Neural cell (in vitro differentiated cells): ENCODE results near the gene COL19A1.

ENCODE experiments used
- EP300 ChIP-seq: fragments of 450-650 bp; conservative IDR thresholded peaks from 2 replicates; pipeline ENCODE4 v1.6.1; 2014; ENCODE audit warnings: antibody characterized with exemption, mild to moderate bottlenecking, moderate library complexity; ENCODE audit not compliant: poor library complexity, severe bottlenecking
- EZH2 ChIP-seq: fragments of 200-600, 300-800 bp; shearing (Covaris generic), sonication (generic); IDR thresholded peaks from 2 replicates; pipeline ENCODE4 v1.6.1; 2014; ENCODE audit warnings: antibody characterized with exemption, low read length, borderline replicate concordance, mild to moderate bottlenecking; ENCODE audit not compliant: insufficient read depth, poor library complexity, severe bottlenecking
- MXI1 ChIP-seq: fragments of 450-650 bp; conservative IDR thresholded peaks from 2 replicates; pipeline ENCODE4 v1.6.1; 2014; ENCODE audit warnings: antibody characterized with exemption, mild to moderate bottlenecking; ENCODE audit not compliant: poor library complexity, severe bottlenecking
- POLR2AphosphoS5 ChIP-seq: IDR thresholded peaks from 2 replicates; pipeline ENCODE4 v1.6.1; 2012
- RAD21 ChIP-seq: fragments of 450-650 bp; conservative IDR thresholded peaks from 2 replicates; pipeline ENCODE4 v1.6.1; 2014; ENCODE audit warnings: antibody characterized with exemption, mild to moderate bottlenecking, moderate library complexity
- SMC3 ChIP-seq: fragments of 450-650 bp; conservative IDR thresholded peaks from 2 replicates; pipeline ENCODE4 v1.6.1; 2014; ENCODE audit warnings: antibody characterized with exemption, mild to moderate bottlenecking, moderate library complexity; ENCODE audit not compliant: poor library complexity
- TAF1 ChIP-seq: IDR thresholded peaks from 2 replicates; pipeline ENCODE4 v1.6.1; 2012; ENCODE audit warnings: low read depth
- TF ChIP-seq, protein P1 (sequence below): fragments of 450-650 bp; IDR thresholded peaks from 2 replicates; pipeline ENCODE4 v1.5.1; 2014; ENCODE audit warnings: antibody characterized with exemption, mild to moderate bottlenecking, moderate library complexity; ENCODE audit not compliant: poor library complexity, severe bottlenecking
- TF ChIP-seq, protein P2 (sequence below): IDR thresholded peaks from 2 replicates; pipeline ENCODE4 v1.6.1; 2012; ENCODE audit warnings: borderline replicate concordance

DNA sequence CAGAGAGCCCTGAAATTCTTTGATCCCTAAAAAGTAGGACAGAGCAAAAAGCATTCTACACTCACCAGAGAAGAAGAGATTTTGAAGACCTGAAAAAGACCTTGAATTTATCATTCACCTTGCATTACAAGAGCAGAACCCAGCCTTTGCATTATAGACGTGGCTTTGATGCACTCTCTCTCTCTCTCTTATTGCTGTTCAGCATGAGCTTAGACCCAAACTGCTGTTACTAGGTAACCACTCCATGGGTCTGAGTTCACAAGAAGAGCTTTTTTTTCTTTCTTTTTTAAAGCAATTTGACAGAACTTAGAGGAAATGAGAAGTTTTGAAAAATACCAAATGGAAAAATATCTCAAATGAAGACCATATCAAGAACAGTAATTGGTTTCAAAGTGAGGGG is 392.1 kb downstream of the COL19A1 start:
- TF ChIP-seq POLR2AphosphoS5 (no peak), EP300 (no peak), TAF1 (no peak), EZH2 (no peak), RAD21 (no peak), MXI1 (no peak), SMC3 (no peak)
- TF ChIP-seq, protein P1, sequence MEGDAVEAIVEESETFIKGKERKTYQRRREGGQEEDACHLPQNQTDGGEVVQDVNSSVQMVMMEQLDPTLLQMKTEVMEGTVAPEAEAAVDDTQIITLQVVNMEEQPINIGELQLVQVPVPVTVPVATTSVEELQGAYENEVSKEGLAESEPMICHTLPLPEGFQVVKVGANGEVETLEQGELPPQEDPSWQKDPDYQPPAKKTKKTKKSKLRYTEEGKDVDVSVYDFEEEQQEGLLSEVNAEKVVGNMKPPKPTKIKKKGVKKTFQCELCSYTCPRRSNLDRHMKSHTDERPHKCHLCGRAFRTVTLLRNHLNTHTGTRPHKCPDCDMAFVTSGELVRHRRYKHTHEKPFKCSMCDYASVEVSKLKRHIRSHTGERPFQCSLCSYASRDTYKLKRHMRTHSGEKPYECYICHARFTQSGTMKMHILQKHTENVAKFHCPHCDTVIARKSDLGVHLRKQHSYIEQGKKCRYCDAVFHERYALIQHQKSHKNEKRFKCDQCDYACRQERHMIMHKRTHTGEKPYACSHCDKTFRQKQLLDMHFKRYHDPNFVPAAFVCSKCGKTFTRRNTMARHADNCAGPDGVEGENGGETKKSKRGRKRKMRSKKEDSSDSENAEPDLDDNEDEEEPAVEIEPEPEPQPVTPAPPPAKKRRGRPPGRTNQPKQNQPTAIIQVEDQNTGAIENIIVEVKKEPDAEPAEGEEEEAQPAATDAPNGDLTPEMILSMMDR = no peak
- TF ChIP-seq, protein P2, sequence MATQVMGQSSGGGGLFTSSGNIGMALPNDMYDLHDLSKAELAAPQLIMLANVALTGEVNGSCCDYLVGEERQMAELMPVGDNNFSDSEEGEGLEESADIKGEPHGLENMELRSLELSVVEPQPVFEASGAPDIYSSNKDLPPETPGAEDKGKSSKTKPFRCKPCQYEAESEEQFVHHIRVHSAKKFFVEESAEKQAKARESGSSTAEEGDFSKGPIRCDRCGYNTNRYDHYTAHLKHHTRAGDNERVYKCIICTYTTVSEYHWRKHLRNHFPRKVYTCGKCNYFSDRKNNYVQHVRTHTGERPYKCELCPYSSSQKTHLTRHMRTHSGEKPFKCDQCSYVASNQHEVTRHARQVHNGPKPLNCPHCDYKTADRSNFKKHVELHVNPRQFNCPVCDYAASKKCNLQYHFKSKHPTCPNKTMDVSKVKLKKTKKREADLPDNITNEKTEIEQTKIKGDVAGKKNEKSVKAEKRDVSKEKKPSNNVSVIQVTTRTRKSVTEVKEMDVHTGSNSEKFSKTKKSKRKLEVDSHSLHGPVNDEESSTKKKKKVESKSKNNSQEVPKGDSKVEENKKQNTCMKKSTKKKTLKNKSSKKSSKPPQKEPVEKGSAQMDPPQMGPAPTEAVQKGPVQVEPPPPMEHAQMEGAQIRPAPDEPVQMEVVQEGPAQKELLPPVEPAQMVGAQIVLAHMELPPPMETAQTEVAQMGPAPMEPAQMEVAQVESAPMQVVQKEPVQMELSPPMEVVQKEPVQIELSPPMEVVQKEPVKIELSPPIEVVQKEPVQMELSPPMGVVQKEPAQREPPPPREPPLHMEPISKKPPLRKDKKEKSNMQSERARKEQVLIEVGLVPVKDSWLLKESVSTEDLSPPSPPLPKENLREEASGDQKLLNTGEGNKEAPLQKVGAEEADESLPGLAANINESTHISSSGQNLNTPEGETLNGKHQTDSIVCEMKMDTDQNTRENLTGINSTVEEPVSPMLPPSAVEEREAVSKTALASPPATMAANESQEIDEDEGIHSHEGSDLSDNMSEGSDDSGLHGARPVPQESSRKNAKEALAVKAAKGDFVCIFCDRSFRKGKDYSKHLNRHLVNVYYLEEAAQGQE = peak; percentile 16
